HG02610 (cell line): ENCODE measurements around the gene UGCG.
A peak's percentile ranks its signal among the peaks of the same experiment; 100 is the strongest.

ENCODE experiments used
- ATAC-seq: cut with Tn5 transposase; IDR thresholded peaks from one replicate; pipeline ENCODE4 v1.9.1; 2021; ENCODE audit warnings: mild to moderate bottlenecking, moderate library complexity; ENCODE audit not compliant: unreplicated experiment

Gene UGCG

DNA sequence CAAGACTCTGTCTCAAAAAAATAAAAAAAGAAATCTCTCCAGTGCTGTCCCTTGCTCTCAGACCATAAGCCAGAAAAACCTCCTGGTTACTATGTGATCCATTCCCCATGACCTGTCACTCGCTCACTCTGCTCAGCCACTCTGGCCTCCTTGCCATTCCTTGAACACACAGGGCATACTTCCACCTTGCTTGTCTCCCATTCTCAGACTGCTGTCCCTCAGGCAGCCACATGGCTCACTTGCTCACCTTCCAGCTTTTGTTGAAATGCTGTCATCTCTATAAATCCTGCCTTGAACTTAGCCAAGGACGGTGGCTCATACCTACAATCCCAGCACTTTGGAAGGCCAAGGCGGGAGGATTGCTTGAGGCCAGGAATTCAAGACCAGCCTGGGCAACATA is 82.9 kb downstream of the UGCG start:
- ATAC-seq: no peak

- ATAC-seq: no peak
These were observed 83.8 kb downstream of the UGCG start for GRCh38 chr9:111980398-111980797.

- ATAC-seq: peak; percentile 72
These were observed 86.9 kb downstream of the UGCG start for GRCh38 chr9:111983484-111983908.

- no peak for ATAC-seq
These were observed 87.6 kb downstream of the UGCG start for GRCh38 chr9:111984086-111984802.
